ENCODE data around the gene TAX1BP3. TPM values are rescaled to one million over a fixed set of nuclear protein-coding genes. Genes with fewer than 3 reads are reported as not detected.

TAX1BP3 gene
- total RNA-seq, 1 donor from 2014 or later = 81.3 TPM

DNA sequence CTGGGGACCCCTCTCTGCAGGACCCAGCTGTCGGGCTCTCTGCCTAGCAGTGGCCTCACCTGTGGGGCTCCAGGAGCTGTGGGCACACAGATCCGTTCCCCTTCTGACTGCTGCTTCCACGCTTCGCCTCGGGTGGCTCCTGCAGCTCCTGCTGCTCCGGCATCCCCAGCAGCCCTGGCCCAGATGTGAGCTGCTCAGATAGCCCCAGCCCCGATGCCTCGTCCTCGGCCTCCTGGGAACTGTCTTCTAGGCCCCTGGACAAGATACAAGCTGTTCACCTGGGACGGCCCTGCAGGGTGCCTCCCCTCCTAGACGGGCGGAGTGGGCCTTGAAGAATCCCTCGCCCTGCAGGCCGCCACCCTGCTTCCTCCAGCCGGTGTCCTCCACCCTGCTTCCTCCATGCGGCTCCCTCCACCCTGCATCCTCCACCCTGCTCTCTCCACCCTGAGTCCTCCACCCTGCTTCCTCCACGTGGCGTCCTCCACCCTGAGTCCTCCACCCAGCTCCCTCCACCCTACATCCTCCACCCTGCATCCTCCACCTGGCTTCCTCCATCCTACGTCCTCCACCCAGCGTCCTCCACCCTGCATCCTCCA, 11.3 kb upstream of the TAX1BP3 start:
- DNase-seq (ENCODE audit: low spot score, unreplicated experiment) = no peak
- Mint-ChIP-seq H3K4me3 (ENCODE audit: low read depth) (no peak overlapping the region), H3K9me3 (ENCODE audit: low read depth) (no peaks in the 10 kb centered on the region), H3K4me1 (ENCODE audit: low read depth) (no peaks in the 10 kb centered on the region), H3K36me3 (ENCODE audit: insufficient read depth) (no peaks in the 10 kb centered on the region), H3K27me3 (peaks cover 18% of the 10 kb centered on the region), H3K27ac (no peak overlapping the region)
- TF ChIP-seq, protein P1, sequence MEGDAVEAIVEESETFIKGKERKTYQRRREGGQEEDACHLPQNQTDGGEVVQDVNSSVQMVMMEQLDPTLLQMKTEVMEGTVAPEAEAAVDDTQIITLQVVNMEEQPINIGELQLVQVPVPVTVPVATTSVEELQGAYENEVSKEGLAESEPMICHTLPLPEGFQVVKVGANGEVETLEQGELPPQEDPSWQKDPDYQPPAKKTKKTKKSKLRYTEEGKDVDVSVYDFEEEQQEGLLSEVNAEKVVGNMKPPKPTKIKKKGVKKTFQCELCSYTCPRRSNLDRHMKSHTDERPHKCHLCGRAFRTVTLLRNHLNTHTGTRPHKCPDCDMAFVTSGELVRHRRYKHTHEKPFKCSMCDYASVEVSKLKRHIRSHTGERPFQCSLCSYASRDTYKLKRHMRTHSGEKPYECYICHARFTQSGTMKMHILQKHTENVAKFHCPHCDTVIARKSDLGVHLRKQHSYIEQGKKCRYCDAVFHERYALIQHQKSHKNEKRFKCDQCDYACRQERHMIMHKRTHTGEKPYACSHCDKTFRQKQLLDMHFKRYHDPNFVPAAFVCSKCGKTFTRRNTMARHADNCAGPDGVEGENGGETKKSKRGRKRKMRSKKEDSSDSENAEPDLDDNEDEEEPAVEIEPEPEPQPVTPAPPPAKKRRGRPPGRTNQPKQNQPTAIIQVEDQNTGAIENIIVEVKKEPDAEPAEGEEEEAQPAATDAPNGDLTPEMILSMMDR (IDR thresholded peaks at IDR 0.05; ENCODE audit: unreplicated experiment) = no peak

DNA sequence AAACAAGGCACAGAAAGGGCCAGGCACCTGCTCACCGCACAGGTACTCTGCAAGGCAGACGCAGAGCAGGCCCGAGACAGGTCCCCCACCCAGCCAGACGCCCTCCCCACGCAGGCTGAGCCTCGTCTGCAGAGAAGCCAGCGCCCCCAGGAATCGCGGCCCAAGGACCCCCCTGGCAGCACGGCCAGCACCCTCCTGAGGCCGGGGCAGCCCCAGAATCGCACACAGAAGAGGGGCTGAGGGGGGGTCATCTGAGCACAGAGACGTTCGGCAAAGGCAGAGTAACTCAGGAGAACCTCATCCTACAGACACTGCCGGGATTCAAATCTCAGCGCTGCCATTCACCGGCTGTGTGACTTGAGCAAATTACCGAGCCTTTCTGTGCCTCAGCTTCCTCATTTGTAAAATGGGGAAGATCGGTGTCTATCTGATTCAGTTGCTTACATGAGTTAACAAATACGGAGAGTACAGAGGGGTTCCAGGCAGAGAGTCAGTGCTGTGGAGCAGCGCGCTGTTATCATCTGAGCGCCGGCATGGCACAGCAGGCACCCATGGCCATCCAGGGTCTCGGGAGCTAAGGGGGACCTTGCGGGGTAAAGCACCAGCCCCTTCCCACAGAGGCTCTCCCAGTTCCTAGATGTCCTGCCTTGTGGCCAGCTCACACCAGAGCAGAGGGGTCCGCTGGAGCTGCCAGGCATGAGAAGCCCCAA, 10.6 kb upstream of the TAX1BP3 start:
- no peak overlapping the region for H3K4me3 Mint-ChIP-seq (ENCODE audit: low read depth)
- H3K27me3 Mint-ChIP-seq = peaks cover 21% of the 10 kb centered on the region
- DNase-seq (ENCODE audit: low spot score, unreplicated experiment) = no peak
- H3K27ac Mint-ChIP-seq = no peak overlapping the region
- no peaks in the 10 kb centered on the region for H3K9me3 Mint-ChIP-seq (ENCODE audit: low read depth)
- no peaks in the 10 kb centered on the region for H3K36me3 Mint-ChIP-seq (ENCODE audit: insufficient read depth)
- H3K4me1 Mint-ChIP-seq (ENCODE audit: low read depth) = no peaks in the 10 kb centered on the region
- TF ChIP-seq, protein P1 (IDR thresholded peaks at IDR 0.05; ENCODE audit: unreplicated experiment) = no peak

- Mint-ChIP-seq H3K36me3 (ENCODE audit: insufficient read depth) (no peaks in the 10 kb centered on the region), H3K27ac (no peak overlapping the region), H3K4me3 (ENCODE audit: low read depth) (no peak overlapping the region), H3K4me1 (ENCODE audit: low read depth) (no peaks in the 10 kb centered on the region), H3K9me3 (ENCODE audit: low read depth) (no peaks in the 10 kb centered on the region), H3K27me3 (peaks cover 21% of the 10 kb centered on the region)
- TF ChIP-seq, protein P1 (IDR thresholded peaks at IDR 0.05; ENCODE audit: unreplicated experiment) = peak; percentile 16
- DNase-seq (ENCODE audit: low spot score, unreplicated experiment) = no peak
Measured at GRCh38 chr17:3678095-3678820, 9.9 kb upstream of the TAX1BP3 start.

GRCh38 chr17:3675886-3676285, 7.5 kb upstream of the TAX1BP3 start:
- H3K4me1 Mint-ChIP-seq (ENCODE audit: low read depth) = no peaks in the 10 kb centered on the region
- TF ChIP-seq, protein P1 (IDR thresholded peaks at IDR 0.05; ENCODE audit: unreplicated experiment) = no peak
- H3K27me3 Mint-ChIP-seq = peaks cover 12% of the 10 kb centered on the region
- DNase-seq (ENCODE audit: low spot score, unreplicated experiment) = no peak
- H3K36me3 Mint-ChIP-seq (ENCODE audit: insufficient read depth) = peaks cover 2% of the 10 kb centered on the region
- H3K27ac Mint-ChIP-seq = no peak overlapping the region
- H3K9me3 Mint-ChIP-seq (ENCODE audit: low read depth) = no peaks in the 10 kb centered on the region
- H3K4me3 Mint-ChIP-seq (ENCODE audit: low read depth) = no peak overlapping the region

DNA sequence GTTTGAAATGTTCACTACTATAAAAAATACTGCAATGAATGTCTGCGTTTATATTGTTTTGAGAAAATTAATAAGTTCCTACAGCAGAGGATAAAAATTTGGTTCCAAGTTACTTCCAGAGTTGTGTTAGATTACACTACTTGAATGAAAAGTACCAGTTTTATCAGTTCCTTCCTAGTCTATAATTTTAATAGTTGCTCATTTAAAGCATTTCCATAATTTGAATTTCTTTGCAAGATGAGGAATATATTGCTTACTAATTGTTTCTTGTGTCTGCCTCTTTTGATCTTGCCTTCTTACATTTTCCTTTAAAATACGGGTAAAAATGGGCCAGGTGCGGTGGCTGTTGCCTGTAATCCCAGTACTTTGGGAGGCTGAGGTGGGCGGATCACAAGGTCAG, 4.2 kb upstream of the TAX1BP3 start:
- Mint-ChIP-seq H3K36me3 (ENCODE audit: insufficient read depth) (peaks cover 3% of the 10 kb centered on the region), H3K9me3 (ENCODE audit: low read depth) (no peaks in the 10 kb centered on the region), H3K27ac (no peak overlapping the region), H3K4me1 (ENCODE audit: low read depth) (peaks cover 6% of the 10 kb centered on the region), H3K4me3 (ENCODE audit: low read depth) (no peak overlapping the region), H3K27me3 (peaks cover 9% of the 10 kb centered on the region)
- no peak for DNase-seq (ENCODE audit: low spot score, unreplicated experiment)
- TF ChIP-seq, protein P1 (IDR thresholded peaks at IDR 0.05; ENCODE audit: unreplicated experiment) = no peak
